B cell (primary cell): ENCODE measurements around the gene UBAC1.

Experiments used
- EZH2 ChIP-seq: IDR thresholded peaks from 2 replicates; pipeline ENCODE4 v1.6.1; 2012; ENCODE audit warnings: borderline replicate concordance, low read depth, mild to moderate bottlenecking, moderate library complexity, low read length; ENCODE audit not compliant: insufficient read depth, poor library complexity, severe bottlenecking
- TF ChIP-seq, protein P1 (sequence below): fragments of 200-600 bp; IDR thresholded peaks from one replicate; pipeline ENCODE4 v1.8.0; 2022; ENCODE audit warnings: antibody characterized with exemption, mild to moderate bottlenecking

DNA sequence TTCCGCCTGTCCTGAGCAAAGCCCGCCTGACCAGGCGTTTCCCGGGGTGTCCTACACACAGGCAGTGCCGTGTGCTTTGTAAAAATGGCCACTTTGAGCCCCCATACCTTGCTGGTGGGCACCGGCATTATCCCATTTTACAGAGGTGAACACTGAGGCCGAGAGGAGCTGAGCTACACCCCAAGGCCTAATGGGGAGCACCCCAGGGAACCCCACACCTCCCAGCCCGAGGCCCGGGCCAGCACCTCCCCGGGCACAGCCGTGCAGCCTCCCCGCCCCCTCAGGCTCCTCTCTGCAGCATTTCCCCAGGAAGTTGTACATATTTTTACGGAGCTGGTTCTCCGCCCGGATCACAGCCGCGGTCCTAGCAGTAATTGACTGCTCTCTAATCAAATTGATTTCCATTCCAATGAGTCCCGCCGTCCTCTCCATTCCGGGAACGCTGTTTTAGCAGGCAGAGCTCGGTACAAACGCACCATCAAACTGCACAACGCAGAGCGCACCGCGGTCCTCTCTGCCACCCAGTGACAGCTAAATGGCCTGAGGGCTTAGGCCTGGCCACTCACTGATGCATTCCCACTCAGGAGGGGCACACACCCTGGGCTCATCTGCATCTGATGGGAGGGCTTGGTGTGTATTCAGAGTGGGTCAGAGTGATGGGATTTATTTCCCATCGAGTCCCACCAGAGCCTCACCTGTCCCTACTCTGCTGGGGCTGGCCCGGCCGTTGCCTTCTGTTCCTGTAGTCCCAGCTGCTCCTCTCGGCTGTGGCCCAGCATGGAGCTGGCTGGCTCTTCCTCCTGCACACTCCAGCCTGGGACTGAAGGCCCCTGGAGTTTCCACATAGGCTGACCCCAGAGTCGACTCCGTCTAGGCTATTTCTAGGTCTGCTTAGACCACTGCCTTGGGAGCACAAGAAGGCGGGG lies 36.2 kb upstream of the UBAC1 start:
- TF ChIP-seq, protein P1, sequence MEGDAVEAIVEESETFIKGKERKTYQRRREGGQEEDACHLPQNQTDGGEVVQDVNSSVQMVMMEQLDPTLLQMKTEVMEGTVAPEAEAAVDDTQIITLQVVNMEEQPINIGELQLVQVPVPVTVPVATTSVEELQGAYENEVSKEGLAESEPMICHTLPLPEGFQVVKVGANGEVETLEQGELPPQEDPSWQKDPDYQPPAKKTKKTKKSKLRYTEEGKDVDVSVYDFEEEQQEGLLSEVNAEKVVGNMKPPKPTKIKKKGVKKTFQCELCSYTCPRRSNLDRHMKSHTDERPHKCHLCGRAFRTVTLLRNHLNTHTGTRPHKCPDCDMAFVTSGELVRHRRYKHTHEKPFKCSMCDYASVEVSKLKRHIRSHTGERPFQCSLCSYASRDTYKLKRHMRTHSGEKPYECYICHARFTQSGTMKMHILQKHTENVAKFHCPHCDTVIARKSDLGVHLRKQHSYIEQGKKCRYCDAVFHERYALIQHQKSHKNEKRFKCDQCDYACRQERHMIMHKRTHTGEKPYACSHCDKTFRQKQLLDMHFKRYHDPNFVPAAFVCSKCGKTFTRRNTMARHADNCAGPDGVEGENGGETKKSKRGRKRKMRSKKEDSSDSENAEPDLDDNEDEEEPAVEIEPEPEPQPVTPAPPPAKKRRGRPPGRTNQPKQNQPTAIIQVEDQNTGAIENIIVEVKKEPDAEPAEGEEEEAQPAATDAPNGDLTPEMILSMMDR, result no peak
- TF ChIP-seq EZH2, result no peak
